HG03045 (cell line): ENCODE results near the gene FAM118B.

Experiments used
- ATAC-seq: cut with Tn5 transposase; IDR thresholded peaks from one replicate; pipeline ENCODE4 v1.9.1; 2021; ENCODE audit warnings: mild to moderate bottlenecking, moderate library complexity; ENCODE audit not compliant: unreplicated experiment

FAM118B gene

GRCh38 chr11:126267650-126268049 lies 56.1 kb downstream of the FAM118B start:
- no peak for ATAC-seq

- ATAC-seq: peak; percentile 5
Observed at GRCh38 chr11:126268361-126268707, 56.8 kb downstream of the FAM118B start.

GRCh38 chr11:126268708-126269579 lies 57.4 kb downstream of the FAM118B start, which contains the start of the genes FOXRED1 and SRPRA:
Gene FOXRED1, plus strand, starts transcription at chr11:126269154. Its CDS starts 53 bp downstream, at chr11:126269207.
Gene SRPRA, minus strand, starts transcription at chr11:126268895. Its CDS starts 91 bp downstream, at chr11:126268804.
- ATAC-seq: peak; percentile 99

GRCh38 chr11:126277322-126277721 lies 65.7 kb downstream of the FAM118B start:
- no peak for ATAC-seq

- ATAC-seq: no peak
Observed at GRCh38 chr11:126277780-126278179, 66.2 kb downstream of the FAM118B start.

- ATAC-seq: no peak
Observed at GRCh38 chr11:126279191-126279590, 67.6 kb downstream of the FAM118B start.

- no peak for ATAC-seq
Observed at GRCh38 chr11:126280595-126280994, 69.0 kb downstream of the FAM118B start.

GRCh38 chr11:126281245-126281644 lies 69.7 kb downstream of the FAM118B start:
- no peak for ATAC-seq

GRCh38 chr11:126281666-126282175 lies 70.1 kb downstream of the FAM118B start:
- no peak for ATAC-seq

- ATAC-seq: peak; percentile 31
Observed at GRCh38 chr11:126282361-126282735, 70.8 kb downstream of the FAM118B start.

GRCh38 chr11:126282736-126283591 lies 71.4 kb downstream of the FAM118B start, which contains the start of gene TIRAP:
Gene TIRAP, plus strand, starts transcription at chr11:126283093. Its CDS starts 7,802 bp downstream, at chr11:126290895.
- peak; percentile 68 for ATAC-seq

GRCh38 chr11:126284829-126285228 lies 73.2 kb downstream of the FAM118B start:
- ATAC-seq: peak; percentile 49

- no peak for ATAC-seq
Observed at GRCh38 chr11:126288237-126288636, 76.7 kb downstream of the FAM118B start.

GRCh38 chr11:126290887-126291286 lies 79.3 kb downstream of the FAM118B start:
- ATAC-seq: no peak

- ATAC-seq: no peak
Observed at GRCh38 chr11:126293726-126294125, 82.1 kb downstream of the FAM118B start.

GRCh38 chr11:126297004-126297403 lies 85.4 kb downstream of the FAM118B start:
- ATAC-seq: no peak

GRCh38 chr11:126303623-126304456 lies 92.3 kb downstream of the FAM118B start, which contains the start of gene DCPS:
Gene DCPS, plus strand, starts transcription at chr11:126304060. Its CDS starts 21 bp downstream, at chr11:126304081.
- ATAC-seq: peak; percentile 93

GRCh38 chr11:126304457-126305075 lies 93.0 kb downstream of the FAM118B start:
- peak; percentile 1 for ATAC-seq

GRCh38 chr11:126305699-126306098 lies 94.1 kb downstream of the FAM118B start:
- ATAC-seq: peak; percentile 54

- ATAC-seq: no peak
Observed at GRCh38 chr11:126307706-126308105, 96.1 kb downstream of the FAM118B start.
